HG03354 (cell line): ENCODE measurements around the gene ESRRG.

Experiments used
- ATAC-seq: cut with Tn5 transposase; IDR thresholded peaks from one replicate; pipeline ENCODE4 v1.9.1; 2021; ENCODE audit warnings: mild to moderate bottlenecking; ENCODE audit not compliant: unreplicated experiment, poor library complexity, severe bottlenecking

ESRRG gene

GRCh38 chr1:216466162-216466801, 256.9 kb downstream of the ESRRG start:
- no peak for ATAC-seq

- ATAC-seq, result no peak
Measured at GRCh38 chr1:216464489-216464888, 258.7 kb downstream of the ESRRG start.

- ATAC-seq, result no peak
Measured at GRCh38 chr1:216462066-216462775, 261.0 kb downstream of the ESRRG start.

- no peak for ATAC-seq
Measured at GRCh38 chr1:216461466-216461865, 261.8 kb downstream of the ESRRG start.

- ATAC-seq, result no peak
Measured at GRCh38 chr1:216459651-216460207, 263.5 kb downstream of the ESRRG start.

GRCh38 chr1:216458812-216459211, 264.4 kb downstream of the ESRRG start:
- no peak for ATAC-seq

GRCh38 chr1:216457356-216457755, 265.9 kb downstream of the ESRRG start:
- no peak for ATAC-seq

- ATAC-seq, result no peak
Measured at GRCh38 chr1:216456682-216457081, 266.5 kb downstream of the ESRRG start.

GRCh38 chr1:216453777-216454176, 269.5 kb downstream of the ESRRG start:
- no peak for ATAC-seq
